H9 (cell line): ENCODE measurements around the gene TMEM117. TPM values are rescaled to one million over a fixed set of nuclear protein-coding genes. Genes with fewer than 3 reads are reported as not detected.

Source experiments
- DNase-seq: peaks from one replicate; pipeline ENCODE4 v3.0.0-alpha.2; 2017
- H2AFZ ChIP-seq: one replicate; pipeline ENCODE4 v1.6.1; 2013; ENCODE audit warnings: mild to moderate bottlenecking, low read length, control low read depth, moderate library complexity
- H2AK5ac ChIP-seq: 2 replicates; pipeline ENCODE4 v1.6.1; 2013; ENCODE audit warnings: low read length, control low read depth, mixed read lengths; ENCODE audit not compliant: insufficient read length
- H2BK120ac ChIP-seq: one replicate; pipeline ENCODE4 v1.6.1; 2013; ENCODE audit warnings: low read depth, mild to moderate bottlenecking, low read length, control low read depth, inconsistent platforms; ENCODE audit not compliant: poor library complexity, severe bottlenecking
- H2BK12ac ChIP-seq: 2 replicates; pipeline ENCODE4 v1.6.1; 2013; ENCODE audit warnings: low read length, control low read depth, mixed read lengths, low read depth; ENCODE audit not compliant: insufficient read length
- H2BK15ac ChIP-seq: 2 replicates; pipeline ENCODE4 v1.6.1; 2013; ENCODE audit warnings: low read depth, low read length, control low read depth
- H2BK20ac ChIP-seq: one replicate; pipeline ENCODE4 v1.6.1; 2013; ENCODE audit warnings: low read depth, mild to moderate bottlenecking, low read length, control low read depth, inconsistent platforms; ENCODE audit not compliant: poor library complexity, severe bottlenecking
- H2BK5ac ChIP-seq: 2 replicates; pipeline ENCODE4 v1.6.1; 2013; ENCODE audit warnings: low read length, control low read depth, mixed read lengths; ENCODE audit not compliant: insufficient read length
- H3K14ac ChIP-seq: 2 replicates; pipeline ENCODE4 v1.6.1; 2013; ENCODE audit warnings: low read length, control low read depth; ENCODE audit not compliant: insufficient read depth
- H3K18ac ChIP-seq: 2 replicates; pipeline ENCODE4 v1.6.1; 2013; ENCODE audit warnings: low read depth, mild to moderate bottlenecking, mixed read lengths, low read length, control low read depth; ENCODE audit not compliant: insufficient read length
- H3K23ac ChIP-seq: 2 replicates; pipeline ENCODE4 v1.6.1; 2013; ENCODE audit warnings: low read length, control low read depth, mixed read lengths, low read depth; ENCODE audit not compliant: insufficient read length
- H3K23me2 ChIP-seq: 2 replicates; pipeline ENCODE4 v1.6.1; 2013; ENCODE audit warnings: low read depth, mild to moderate bottlenecking, mixed read lengths, low read length, control low read depth; ENCODE audit not compliant: insufficient read length, poor library complexity, severe bottlenecking
- H3K27ac ChIP-seq: 2 replicates; pipeline ENCODE4 v1.5.1; 2013; ENCODE audit warnings: low read length, control low read depth, mixed read lengths, low read depth; ENCODE audit not compliant: insufficient read length
- H3K27me3 ChIP-seq: 2 replicates; pipeline ENCODE4 v1.6.1; 2013; ENCODE audit warnings: low read length, control low read depth, inconsistent platforms; ENCODE audit not compliant: insufficient read depth
- H3K4ac ChIP-seq: 2 replicates; pipeline ENCODE4 v1.6.1; 2013; ENCODE audit warnings: low read depth, mild to moderate bottlenecking, control low read depth, inconsistent platforms, low read length, moderate library complexity
- H3K4me1 ChIP-seq: 2 replicates; pipeline ENCODE4 v1.6.1; 2013; ENCODE audit warnings: low read length, control low read depth, inconsistent platforms; ENCODE audit not compliant: insufficient read depth
- H3K4me2 ChIP-seq: 2 replicates; pipeline ENCODE4 v1.6.1; 2013; ENCODE audit warnings: low read length, control low read depth, mixed read lengths; ENCODE audit not compliant: insufficient read length, insufficient read depth
- H3K56ac ChIP-seq: 2 replicates; pipeline ENCODE4 v1.6.1; 2013; ENCODE audit warnings: low read depth, mild to moderate bottlenecking, mixed read lengths, low read length, control low read depth; ENCODE audit not compliant: insufficient read length
- H3K79me1 ChIP-seq: 2 replicates; pipeline ENCODE4 v1.6.1; 2013; ENCODE audit warnings: low read depth, mild to moderate bottlenecking, moderate library complexity, low read length, control low read depth, inconsistent platforms; ENCODE audit not compliant: insufficient read depth, poor library complexity, severe bottlenecking
- H3K79me2 ChIP-seq: 2 replicates; pipeline ENCODE4 v1.6.1; 2013; ENCODE audit warnings: low read length, control low read depth, inconsistent platforms; ENCODE audit not compliant: insufficient read depth
- H3K9ac ChIP-seq: 2 replicates; pipeline ENCODE4 v1.6.1; 2013; ENCODE audit warnings: low read length, control low read depth, mixed read lengths; ENCODE audit not compliant: insufficient read length; ENCODE audit errors: extremely low read depth
- H3K9me3 ChIP-seq: one replicate; pipeline ENCODE4 v1.6.1; 2013; ENCODE audit warnings: low read depth, low read length, inconsistent platforms; ENCODE audit not compliant: control insufficient read depth
- H3T11ph ChIP-seq: one replicate; pipeline ENCODE4 v1.6.1; 2013; ENCODE audit warnings: mild to moderate bottlenecking, low read length, control low read depth, inconsistent platforms
- H4K20me1 ChIP-seq: one replicate; pipeline ENCODE4 v1.6.1; 2013; ENCODE audit not compliant: control insufficient read depth, insufficient read length, insufficient read depth
- H4K5ac ChIP-seq: 2 replicates; pipeline ENCODE4 v1.6.1; 2013; ENCODE audit warnings: low read depth, mild to moderate bottlenecking, mixed read lengths, low read length, control low read depth; ENCODE audit not compliant: insufficient read length
- H4K8ac ChIP-seq: replicated peaks from 2 replicates; pipeline ENCODE4 v1.6.1; 2013; ENCODE audit warnings: low read length, control low read depth, mixed read lengths, low read depth; ENCODE audit not compliant: insufficient read length
- H4K91ac ChIP-seq: 2 replicates; pipeline ENCODE4 v1.6.1; 2013; ENCODE audit warnings: low read depth, mild to moderate bottlenecking, moderate library complexity, mixed read lengths, low read length, control low read depth; ENCODE audit not compliant: insufficient read length
- H3K27ac Mint-ChIP-seq, 3 experiments: 2 replicates in 2 of 3; 3 replicates in 1 of 3; pipeline ENCODE4 v1.8.0; 2020 to 2021; ENCODE audit warnings: mixed read lengths in 3 of 3, mild to moderate bottlenecking in 1 of 3, moderate library complexity in 1 of 3
- H3K27me3 Mint-ChIP-seq: 2 replicates; pipeline ENCODE4 v1.8.0; 2021; ENCODE audit warnings: low read depth, mild to moderate bottlenecking, moderate library complexity, mixed read lengths
- H3K36me3 Mint-ChIP-seq, 3 experiments: 2 replicates in 2 of 3; 3 replicates in 1 of 3; pipeline ENCODE4 v1.8.0; 2020 to 2021; ENCODE audit warnings: low read depth in 3 of 3, mixed read lengths in 3 of 3; ENCODE audit not compliant: insufficient read depth in 1 of 3
- H3K4me1 Mint-ChIP-seq, 2 experiments: 2 replicates each; pipeline ENCODE4 v1.8.0; 2020; ENCODE audit warnings: mixed read lengths in 2 of 2
- H3K4me3 Mint-ChIP-seq, 2 experiments: 2 replicates in 1 of 2; 3 replicates in 1 of 2; pipeline ENCODE4 v1.8.0; 2020 to 2021; ENCODE audit warnings: mild to moderate bottlenecking in 2 of 2, mixed read lengths in 2 of 2, moderate library complexity in 1 of 2
- H3K9me3 Mint-ChIP-seq, 2 experiments: 2 replicates in 1 of 2; 3 replicates in 1 of 2; pipeline ENCODE4 v1.8.0; 2020; ENCODE audit warnings: mild to moderate bottlenecking in 2 of 2, mixed read lengths in 2 of 2, moderate library complexity in 1 of 2
- WGBS: extraction: QIAGEN DNeasy Blood & Tissue Kit; methylation state at CpG from one replicate; pipeline ENCODE4 v1.1.7; 2013; ENCODE audit warnings: missing lambda C conversion rate, low lambda C conversion rate, mixed read lengths; ENCODE audit not compliant: insufficient read length; ENCODE audit errors: extremely low coverage; 5-methylcytosine and 5-hydroxymethylcytosine counted together
- total RNA-seq: library from RNA; stranded (reverse); gene quantifications from 2 replicates; pipeline ENCODE4 v1.2.1, GENCODE V29; 2021
- TF ChIP-seq, protein P1 (sequence below): fragments of 200-600 bp; sonication (generic); conservative IDR thresholded peaks from 3 replicates; pipeline ENCODE4 v1.8.0; 2021; ENCODE audit warnings: antibody characterized with exemption, mild to moderate bottlenecking

Gene TMEM117
- total RNA-seq, 1 experiment from 2014 or later, result 1.7 TPM

- Histone ChIP-seq H4K8ac (no peak overlapping the region), H4K5ac (no peak overlapping the region), H3K27ac (no peak overlapping the region), H3K23ac (no peak overlapping the region), H3K23me2 (no peaks in the 10 kb centered on the region), H2BK5ac (no peak overlapping the region), H3K79me1 (no peaks in the 10 kb centered on the region), H2BK12ac (no peak overlapping the region), H2AFZ (no peak overlapping the region), H3K79me2 (no peaks in the 10 kb centered on the region), H3K9ac (no peak overlapping the region), H3K27me3 (no peaks in the 10 kb centered on the region), H3K4me2 (no peak overlapping the region), H2AK5ac (no peak overlapping the region), H3K18ac (no peak overlapping the region), H2BK120ac (no peak overlapping the region), H4K91ac (no peak overlapping the region), H3T11ph (no peak overlapping the region), H3K56ac (no peak overlapping the region), H3K4me1 (peaks cover 12% of the 10 kb centered on the region), H2BK15ac (no peak overlapping the region), H3K9me3 (no peaks in the 10 kb centered on the region), H2BK20ac (no peak overlapping the region), H4K20me1 (no peaks in the 10 kb centered on the region), H3K14ac (no peak overlapping the region), H3K4ac (no peak overlapping the region)
- DNase-seq, result no peak
- TF ChIP-seq, protein P1, sequence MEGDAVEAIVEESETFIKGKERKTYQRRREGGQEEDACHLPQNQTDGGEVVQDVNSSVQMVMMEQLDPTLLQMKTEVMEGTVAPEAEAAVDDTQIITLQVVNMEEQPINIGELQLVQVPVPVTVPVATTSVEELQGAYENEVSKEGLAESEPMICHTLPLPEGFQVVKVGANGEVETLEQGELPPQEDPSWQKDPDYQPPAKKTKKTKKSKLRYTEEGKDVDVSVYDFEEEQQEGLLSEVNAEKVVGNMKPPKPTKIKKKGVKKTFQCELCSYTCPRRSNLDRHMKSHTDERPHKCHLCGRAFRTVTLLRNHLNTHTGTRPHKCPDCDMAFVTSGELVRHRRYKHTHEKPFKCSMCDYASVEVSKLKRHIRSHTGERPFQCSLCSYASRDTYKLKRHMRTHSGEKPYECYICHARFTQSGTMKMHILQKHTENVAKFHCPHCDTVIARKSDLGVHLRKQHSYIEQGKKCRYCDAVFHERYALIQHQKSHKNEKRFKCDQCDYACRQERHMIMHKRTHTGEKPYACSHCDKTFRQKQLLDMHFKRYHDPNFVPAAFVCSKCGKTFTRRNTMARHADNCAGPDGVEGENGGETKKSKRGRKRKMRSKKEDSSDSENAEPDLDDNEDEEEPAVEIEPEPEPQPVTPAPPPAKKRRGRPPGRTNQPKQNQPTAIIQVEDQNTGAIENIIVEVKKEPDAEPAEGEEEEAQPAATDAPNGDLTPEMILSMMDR, result no peak
- Mint-ChIP-seq H3K36me3 (no peaks in the 10 kb centered on the region), H3K27ac (no peak overlapping the region), H3K27me3 (no peaks in the 10 kb centered on the region), H3K4me1 (peaks cover 46 to 47% of the 10 kb centered on the region in 2 experiments), H3K9me3 (peaks cover 0 to 3% of the 10 kb centered on the region in 2 experiments; a peak in 1 of 5 replicates), H3K4me3 (no peak overlapping the region)
- WGBS, result no CpG with 5 or more reads among the region's 6 CpGs
Observed at GRCh38 chr12:44381341-44381740, 545.5 kb downstream of the TMEM117 start.
